ENCODE data around the gene IMMP2L.

DNA sequence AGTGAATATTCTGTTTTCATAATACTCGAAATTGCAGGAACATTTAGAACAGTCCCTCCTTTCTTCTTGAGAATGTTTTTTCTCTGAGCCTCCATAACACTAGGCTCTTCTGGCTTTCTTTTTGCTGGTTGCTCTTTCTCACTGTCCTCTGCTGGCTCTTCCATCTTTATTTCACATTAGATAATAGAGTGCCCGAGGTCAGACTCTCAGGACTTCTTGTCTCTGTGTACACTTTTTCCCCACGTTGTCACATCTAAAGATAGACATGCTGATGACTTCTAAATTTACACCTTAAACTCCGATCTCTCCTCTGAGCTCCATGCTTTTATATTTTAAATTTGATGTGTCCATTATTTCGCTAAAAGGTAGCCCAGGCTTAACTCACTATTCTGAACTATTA lies 486.8 kb downstream of the IMMP2L start:
- TF ChIP-seq POLR2A (IDR thresholded peaks at IDR 0.05; ENCODE audit: low read depth) = no peak
- TF ChIP-seq, protein P1, sequence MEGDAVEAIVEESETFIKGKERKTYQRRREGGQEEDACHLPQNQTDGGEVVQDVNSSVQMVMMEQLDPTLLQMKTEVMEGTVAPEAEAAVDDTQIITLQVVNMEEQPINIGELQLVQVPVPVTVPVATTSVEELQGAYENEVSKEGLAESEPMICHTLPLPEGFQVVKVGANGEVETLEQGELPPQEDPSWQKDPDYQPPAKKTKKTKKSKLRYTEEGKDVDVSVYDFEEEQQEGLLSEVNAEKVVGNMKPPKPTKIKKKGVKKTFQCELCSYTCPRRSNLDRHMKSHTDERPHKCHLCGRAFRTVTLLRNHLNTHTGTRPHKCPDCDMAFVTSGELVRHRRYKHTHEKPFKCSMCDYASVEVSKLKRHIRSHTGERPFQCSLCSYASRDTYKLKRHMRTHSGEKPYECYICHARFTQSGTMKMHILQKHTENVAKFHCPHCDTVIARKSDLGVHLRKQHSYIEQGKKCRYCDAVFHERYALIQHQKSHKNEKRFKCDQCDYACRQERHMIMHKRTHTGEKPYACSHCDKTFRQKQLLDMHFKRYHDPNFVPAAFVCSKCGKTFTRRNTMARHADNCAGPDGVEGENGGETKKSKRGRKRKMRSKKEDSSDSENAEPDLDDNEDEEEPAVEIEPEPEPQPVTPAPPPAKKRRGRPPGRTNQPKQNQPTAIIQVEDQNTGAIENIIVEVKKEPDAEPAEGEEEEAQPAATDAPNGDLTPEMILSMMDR (IDR thresholded peaks at IDR 0.05) = no peak
- TF ChIP-seq EP300 (IDR thresholded peaks at IDR 0.05) = no peak
- TF ChIP-seq POLR2AphosphoS5 (IDR thresholded peaks at IDR 0.05) = no peak

All from esophagus muscularis mucosa (tissue), 4 donors.